ENCODE data around the gene RIPOR3.
"Not testable (repeated sequence)": the region's sequence is repeated elsewhere in the genome, so short reads cannot be mapped to it uniquely, and the experiment has no call there.

Gene RIPOR3

GRCh38 chr20:50607850-50608749 is 83.2 kb downstream of the RIPOR3 start:
- no peak for DNase-seq (ENCODE audit: low read depth in 2 of 2)

GRCh38 chr20:50607436-50607835 is 83.9 kb downstream of the RIPOR3 start:
- DNase-seq (ENCODE audit: low read depth in 2 of 2), result no peak

- DNase-seq (ENCODE audit: low read depth in 2 of 2), result no peak
Observed at GRCh38 chr20:50605136-50605535, 86.2 kb downstream of the RIPOR3 start.

- DNase-seq (ENCODE audit: low read depth in 2 of 2), result no peak
Observed at GRCh38 chr20:50604451-50604850, 86.9 kb downstream of the RIPOR3 start.

- no peak for DNase-seq (ENCODE audit: low read depth in 2 of 2)
Observed at GRCh38 chr20:50602432-50603088, 88.8 kb downstream of the RIPOR3 start.

GRCh38 chr20:50601511-50602431 is 89.6 kb downstream of the RIPOR3 start:
- no peak for DNase-seq (ENCODE audit: low read depth in 2 of 2)

GRCh38 chr20:50600281-50600895 is 91.0 kb downstream of the RIPOR3 start:
- DNase-seq (ENCODE audit: low read depth in 2 of 2), result no peak

- not testable (repeated sequence) for DNase-seq (ENCODE audit: low read depth in 2 of 2)
Observed at GRCh38 chr20:50598768-50599167, 92.6 kb downstream of the RIPOR3 start.

GRCh38 chr20:50598074-50598473 is 93.3 kb downstream of the RIPOR3 start:
- DNase-seq (ENCODE audit: low read depth in 2 of 2), result no peak

- DNase-seq (ENCODE audit: low read depth in 2 of 2), result no peak
Observed at GRCh38 chr20:50597406-50597969, 93.9 kb downstream of the RIPOR3 start.

GRCh38 chr20:50596694-50597021 is 94.7 kb downstream of the RIPOR3 start:
- DNase-seq (ENCODE audit: low read depth in 2 of 2), result no peak

- DNase-seq (ENCODE audit: low read depth in 2 of 2), result no peak
Observed at GRCh38 chr20:50595988-50596693, 95.2 kb downstream of the RIPOR3 start.

GRCh38 chr20:50595433-50595895 is 95.9 kb downstream of the RIPOR3 start:
- DNase-seq (ENCODE audit: low read depth in 2 of 2), result no peak

- no peak for DNase-seq (ENCODE audit: low read depth in 2 of 2)
Observed at GRCh38 chr20:50594591-50595432, 96.5 kb downstream of the RIPOR3 start.

- no peak for DNase-seq (ENCODE audit: low read depth in 2 of 2)
Observed at GRCh38 chr20:50594231-50594590, 97.1 kb downstream of the RIPOR3 start.

- no peak for DNase-seq (ENCODE audit: low read depth in 2 of 2)
Observed at GRCh38 chr20:50593005-50593335, 98.4 kb downstream of the RIPOR3 start.

GRCh38 chr20:50592282-50593004 is 98.9 kb downstream of the RIPOR3 start:
- DNase-seq (ENCODE audit: low read depth in 2 of 2), result no peak

- no peak for DNase-seq (ENCODE audit: low read depth in 2 of 2)
Observed at GRCh38 chr20:50591233-50591852, 100.0 kb downstream of the RIPOR3 start.

GRCh38 chr20:50590348-50590664 is 101.0 kb downstream of the RIPOR3 start:
- no peak for DNase-seq (ENCODE audit: low read depth in 2 of 2)
